ENCODE measurements around the gene RNF146. TPM values are rescaled to one million over a fixed set of nuclear protein-coding genes. Genes with fewer than 3 reads are reported as not detected.

The RNF146 gene
- total RNA-seq, 4 donors from 2014 or later: 30.3 to 41.6 (median 35.1) TPM

DNA sequence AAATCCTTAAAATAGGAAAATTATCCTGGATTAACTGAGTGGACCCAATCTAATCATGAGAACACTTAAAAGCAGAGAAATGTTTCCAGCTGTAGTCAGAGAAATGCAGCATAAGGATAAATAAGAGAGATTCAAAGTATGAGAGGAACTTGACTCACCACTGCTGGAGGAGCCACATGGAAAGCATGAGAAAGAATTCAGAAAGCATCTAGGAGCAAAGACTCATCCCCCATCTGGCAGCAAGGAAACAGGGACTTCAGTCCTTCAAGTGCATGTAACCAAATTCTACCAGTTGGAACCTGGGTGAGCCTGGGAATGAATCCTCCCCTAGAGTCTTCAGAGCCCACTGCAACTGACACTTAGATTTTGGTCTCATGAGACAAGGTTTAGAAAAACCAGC lies 33.7 kb downstream of the RNF146 start:
- no peak overlapping the region for H3K4me3 ChIP-seq (ENCODE audit: low read depth, poor library complexity, severe bottlenecking)
- no peak for DNase-seq (ENCODE audit: low spot score in 2 of 2)
- TF ChIP-seq, protein P1, sequence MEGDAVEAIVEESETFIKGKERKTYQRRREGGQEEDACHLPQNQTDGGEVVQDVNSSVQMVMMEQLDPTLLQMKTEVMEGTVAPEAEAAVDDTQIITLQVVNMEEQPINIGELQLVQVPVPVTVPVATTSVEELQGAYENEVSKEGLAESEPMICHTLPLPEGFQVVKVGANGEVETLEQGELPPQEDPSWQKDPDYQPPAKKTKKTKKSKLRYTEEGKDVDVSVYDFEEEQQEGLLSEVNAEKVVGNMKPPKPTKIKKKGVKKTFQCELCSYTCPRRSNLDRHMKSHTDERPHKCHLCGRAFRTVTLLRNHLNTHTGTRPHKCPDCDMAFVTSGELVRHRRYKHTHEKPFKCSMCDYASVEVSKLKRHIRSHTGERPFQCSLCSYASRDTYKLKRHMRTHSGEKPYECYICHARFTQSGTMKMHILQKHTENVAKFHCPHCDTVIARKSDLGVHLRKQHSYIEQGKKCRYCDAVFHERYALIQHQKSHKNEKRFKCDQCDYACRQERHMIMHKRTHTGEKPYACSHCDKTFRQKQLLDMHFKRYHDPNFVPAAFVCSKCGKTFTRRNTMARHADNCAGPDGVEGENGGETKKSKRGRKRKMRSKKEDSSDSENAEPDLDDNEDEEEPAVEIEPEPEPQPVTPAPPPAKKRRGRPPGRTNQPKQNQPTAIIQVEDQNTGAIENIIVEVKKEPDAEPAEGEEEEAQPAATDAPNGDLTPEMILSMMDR (IDR thresholded peaks at IDR 0.05): no peak
- TF ChIP-seq POLR2A (IDR thresholded peaks at IDR 0.05): no peak
- intact Hi-C loops (cut with DNase I; ENCODE audit: low total_unique reads): loop anchor here (10.0 kb wide), 1 partner anchor 124 kb away; no protein-coding TSS in a partner anchor

- intact Hi-C loops (cut with DNase I; ENCODE audit: low total_unique reads): loop anchor here (10.0 kb wide), 1 partner anchor 124 kb away; no protein-coding TSS in a partner anchor
- no peak for DNase-seq (ENCODE audit: low spot score in 2 of 2)
- no peak for TF ChIP-seq POLR2A (IDR thresholded peaks at IDR 0.05)
- no peak overlapping the region for H3K4me3 ChIP-seq (ENCODE audit: low read depth, poor library complexity, severe bottlenecking)
- WGBS, 2 donors: 75% methylated on average over 6 of the region's 6 CpGs
These were observed 34.6 kb downstream of the RNF146 start for GRCh38 chr6:127301199-127301700.

DNA sequence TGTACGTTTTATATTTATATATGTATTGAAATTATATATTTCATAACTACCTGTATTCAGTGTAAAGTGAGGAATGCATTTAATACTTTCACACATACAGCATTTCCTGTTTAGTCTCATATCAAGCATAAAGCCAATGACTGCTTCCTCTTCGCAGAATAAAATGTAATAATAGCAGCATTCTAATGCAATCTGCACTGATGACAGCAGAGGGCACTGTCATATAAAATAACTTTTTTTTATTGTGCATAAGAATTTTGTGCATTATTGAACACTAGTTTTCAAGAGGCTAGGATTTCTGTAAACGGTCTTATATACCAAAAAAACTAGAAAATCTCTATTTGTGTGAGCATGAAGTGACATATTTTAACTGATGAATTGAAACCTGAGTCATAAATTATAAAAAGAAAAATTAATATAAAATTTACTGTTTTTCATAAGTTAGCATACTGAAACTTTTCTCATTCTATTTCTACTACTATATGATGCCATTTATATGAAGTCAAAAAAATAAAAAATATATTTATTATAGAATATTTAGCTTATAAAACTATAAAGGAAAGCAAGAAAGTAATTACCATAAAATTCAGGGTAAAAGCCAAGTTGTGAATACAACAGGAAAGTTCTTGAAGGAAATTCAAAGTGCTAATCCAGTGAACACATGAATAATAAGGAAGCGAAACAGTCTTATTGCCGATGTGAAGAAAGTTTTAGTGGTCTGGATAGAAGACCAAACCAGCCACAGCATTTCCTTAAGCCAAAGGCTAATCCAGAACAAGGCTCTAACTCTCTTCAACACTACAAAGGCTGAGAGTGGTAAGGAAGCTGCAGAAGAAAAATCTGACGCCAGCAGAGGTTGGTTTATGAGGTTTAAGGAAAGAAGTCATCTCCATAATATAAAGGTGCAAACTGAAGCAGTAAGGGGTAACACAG lies 36.3 kb downstream of the RNF146 start:
- TF ChIP-seq, protein P1 (IDR thresholded peaks at IDR 0.05): no peak
- DNase-seq (ENCODE audit: low spot score in 2 of 2): peak in 1 of 2 donors; percentile 59
- no peak overlapping the region for H3K4me3 ChIP-seq (ENCODE audit: low read depth, poor library complexity, severe bottlenecking)
- intact Hi-C loops (cut with DNase I; ENCODE audit: low total_unique reads): loop anchor here (10.0 kb wide), 1 partner anchor 122 kb away; no protein-coding TSS in a partner anchor
- 36 to 37% methylated on average over 6 of the region's 6 CpGs for WGBS, 2 donors

DNA sequence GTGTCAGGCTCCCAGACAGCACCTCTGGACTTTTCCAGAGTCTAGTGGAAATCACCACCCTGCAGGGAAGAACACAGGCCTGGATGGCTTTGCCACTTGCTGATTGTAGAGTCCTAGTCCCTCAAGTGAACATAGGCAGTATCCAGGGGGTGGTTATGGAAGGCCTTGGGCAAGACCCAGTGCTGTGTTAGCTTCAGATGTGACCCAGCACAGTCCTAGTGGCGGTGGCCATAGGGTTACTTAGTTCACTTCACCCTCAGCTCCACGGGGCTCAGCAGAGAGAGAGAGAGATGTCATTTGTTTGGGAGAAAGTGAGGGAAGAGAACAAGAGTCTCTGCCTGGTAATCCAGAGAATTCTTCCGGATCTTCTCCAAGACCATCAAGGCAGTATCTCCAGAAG lies 37.3 kb downstream of the RNF146 start:
- intact Hi-C loops (cut with DNase I; ENCODE audit: low total_unique reads): loop anchor here (10.0 kb wide), 1 partner anchor 121 kb away; no protein-coding TSS in a partner anchor
- TF ChIP-seq POLR2A (IDR thresholded peaks at IDR 0.05): no peak
- TF ChIP-seq, protein P1 (IDR thresholded peaks at IDR 0.05): no peak
- no peak overlapping the region for H3K4me3 ChIP-seq (ENCODE audit: low read depth, poor library complexity, severe bottlenecking)
- no peak for DNase-seq (ENCODE audit: low spot score in 2 of 2)
- 84 to 88% methylated on average over 3 of the region's 3 CpGs for WGBS, 2 donors

DNA sequence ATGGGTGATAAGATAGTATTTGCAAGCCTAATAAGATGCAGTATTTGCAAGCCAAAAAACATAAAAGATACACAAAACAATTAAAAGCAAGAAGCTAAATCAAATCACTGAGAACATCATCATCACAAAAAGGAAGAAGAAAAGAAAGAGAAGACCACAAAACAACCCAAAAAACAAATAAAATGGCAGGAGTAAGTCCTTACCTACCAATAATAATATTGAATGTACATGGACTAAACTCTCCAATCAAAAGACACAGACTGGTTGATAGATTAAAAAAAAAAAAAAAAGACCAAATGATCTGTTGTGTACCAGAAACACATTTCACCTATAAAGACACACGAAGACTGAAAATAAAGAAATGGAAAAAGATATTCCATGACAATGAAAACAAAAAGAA lies 39.1 kb downstream of the RNF146 start:
- DNase-seq (ENCODE audit: low spot score in 2 of 2): no peak
- intact Hi-C loops (cut with DNase I; ENCODE audit: low total_unique reads): loop anchor here (10.0 kb wide), 1 partner anchor 119 kb away; no protein-coding TSS in a partner anchor
- TF ChIP-seq POLR2A (IDR thresholded peaks at IDR 0.05): no peak
- TF ChIP-seq, protein P1 (IDR thresholded peaks at IDR 0.05): no peak
- H3K4me3 ChIP-seq (ENCODE audit: low read depth, poor library complexity, severe bottlenecking): no peak overlapping the region
- WGBS, 2 donors: 100% methylated on average over 1 of the region's 1 CpG

- intact Hi-C loops (cut with DNase I; ENCODE audit: low total_unique reads): no loop called here
- TF ChIP-seq POLR2A (IDR thresholded peaks at IDR 0.05): no peak
- TF ChIP-seq, protein P1 (IDR thresholded peaks at IDR 0.05): no peak
These were observed 50.9 kb downstream of the RNF146 start for GRCh38 chr6:127317388-127318128.

More at GRCh38 chr6:127317388-127318128, 50.9 kb downstream of the RNF146 start:
- no peak for DNase-seq (ENCODE audit: low spot score in 2 of 2)
- no peak overlapping the region for H3K4me3 ChIP-seq (ENCODE audit: low read depth, poor library complexity, severe bottlenecking)
- 77 to 92% methylated on average over 6 of the region's 6 CpGs for WGBS, 2 donors
